GM19193 (cell line): ENCODE measurements around the gene ABCA6.

ENCODE experiments used
- POLR2A ChIP-seq: IDR thresholded peaks from 4 replicates; pipeline ENCODE4 v1.6.1; 2011; ENCODE audit not compliant: insufficient read depth, insufficient read length; ENCODE audit errors: extremely low read depth

The ABCA6 gene

GRCh38 chr17:69066482-69066881 is 75.2 kb downstream of the ABCA6 start:
- no peak for TF ChIP-seq POLR2A

GRCh38 chr17:69065113-69065512 is 76.6 kb downstream of the ABCA6 start:
- no peak for TF ChIP-seq POLR2A

- no peak for TF ChIP-seq POLR2A
These were observed 77.2 kb downstream of the ABCA6 start for GRCh38 chr17:69064476-69064875.

GRCh38 chr17:69064001-69064400 is 77.7 kb downstream of the ABCA6 start:
- no peak for TF ChIP-seq POLR2A

GRCh38 chr17:69062860-69063581 is 78.7 kb downstream of the ABCA6 start:
- no peak for TF ChIP-seq POLR2A

- TF ChIP-seq POLR2A = no peak
These were observed 79.8 kb downstream of the ABCA6 start for GRCh38 chr17:69061721-69062556.

- TF ChIP-seq POLR2A = no peak
These were observed 80.9 kb downstream of the ABCA6 start, which contains the start of gene ABCA9 for GRCh38 chr17:69060822-69061221. Gene ABCA9 (minus strand): TSS chr17:69060927. CDS start chr17:69051126, 9,801 bp downstream.

GRCh38 chr17:69059458-69060175 is 82.1 kb downstream of the ABCA6 start:
- TF ChIP-seq POLR2A = no peak

- no peak for TF ChIP-seq POLR2A
These were observed 83.5 kb downstream of the ABCA6 start for GRCh38 chr17:69058165-69058564.

GRCh38 chr17:69057280-69057679 is 84.4 kb downstream of the ABCA6 start:
- TF ChIP-seq POLR2A = no peak

- no peak for TF ChIP-seq POLR2A
These were observed 85.4 kb downstream of the ABCA6 start for GRCh38 chr17:69056179-69056823.

GRCh38 chr17:69055334-69055733 is 86.4 kb downstream of the ABCA6 start:
- TF ChIP-seq POLR2A = no peak

- no peak for TF ChIP-seq POLR2A
These were observed 90.5 kb downstream of the ABCA6 start for GRCh38 chr17:69050999-69051775.

GRCh38 chr17:69048634-69049033 is 93.1 kb downstream of the ABCA6 start:
- no peak for TF ChIP-seq POLR2A
